Natural killer cell (primary cell): ENCODE measurements around the gene NAPB. TPM values are rescaled to one million over a fixed set of nuclear protein-coding genes. Genes with fewer than 3 reads are reported as not detected.

Experiments used
- ATAC-seq, 3 donors: fragments of 150-1000 bp in 2 of 3; fragments of 200-7000 bp in 1 of 3; cut with Tn5 transposase; 1 replicate in 1 of 3; 2 replicates in 2 of 3; pipeline ENCODE4 v1.10.0; 2021; ENCODE audit warnings: mild to moderate bottlenecking in 2 of 3, moderate library complexity in 2 of 3
- DNase-seq, 2 donors: peaks; one replicate each; pipeline versions ENCODE4 v3.0.0 to v3.0.0-alpha.2; 2013 to 2021; ENCODE audit warnings: mixed read lengths in 1 of 2
- H3K27ac ChIP-seq: one replicate; pipeline ENCODE4 v1.5.1; 2013; ENCODE audit warnings: mild to moderate bottlenecking, low read length
- H3K27me3 ChIP-seq: one replicate; pipeline ENCODE4 v1.6.1; 2013; ENCODE audit warnings: low read length; ENCODE audit not compliant: control insufficient read depth, insufficient read depth
- H3K36me3 ChIP-seq: one replicate; pipeline ENCODE4 v1.6.1; 2013; ENCODE audit warnings: low read length; ENCODE audit not compliant: control insufficient read depth, insufficient read depth
- H3K4me1 ChIP-seq: one replicate; pipeline ENCODE4 v1.6.1; 2013; ENCODE audit warnings: low read length; ENCODE audit not compliant: control insufficient read depth, insufficient read depth
- H3K4me3 ChIP-seq: one replicate; pipeline ENCODE4 v1.5.1; 2013; ENCODE audit warnings: low read length
- H3K9me3 ChIP-seq: one replicate; pipeline ENCODE4 v1.6.1; 2013; ENCODE audit warnings: low read length; ENCODE audit not compliant: control insufficient read depth, insufficient read depth
- H3K27ac Mint-ChIP-seq, 2 donors: one replicate each; pipeline ENCODE4 v1.8.0; 2022; ENCODE audit warnings: mild to moderate bottlenecking in 2 of 2, mixed read lengths in 2 of 2, moderate library complexity in 1 of 2
- H3K27me3 Mint-ChIP-seq, 2 donors: one replicate each; pipeline ENCODE4 v1.8.0; 2022; ENCODE audit warnings: low read depth in 2 of 2, mixed read lengths in 2 of 2
- H3K36me3 Mint-ChIP-seq: one replicate; pipeline ENCODE4 v1.8.0; 2022; ENCODE audit warnings: mixed read lengths
- H3K4me1 Mint-ChIP-seq, 2 donors: one replicate each; pipeline ENCODE4 v1.8.0; 2022; ENCODE audit warnings: mixed read lengths in 2 of 2
- H3K4me3 Mint-ChIP-seq: one replicate; pipeline ENCODE4 v1.8.0; 2022; ENCODE audit warnings: mild to moderate bottlenecking, moderate library complexity, mixed read lengths
- H3K9me3 Mint-ChIP-seq, 2 donors: one replicate each; pipeline ENCODE4 v1.8.0; 2022; ENCODE audit warnings: mixed read lengths in 2 of 2
- WGBS: methylation state at CpG from one replicate; pipeline ENCODE4 v1.1.7; 2013; ENCODE audit warnings: missing lambda C conversion rate; ENCODE audit not compliant: insufficient coverage; 5-methylcytosine and 5-hydroxymethylcytosine counted together
- intact Hi-C: fragments of 100-400 bp; cut with micrococcal nuclease; formaldehyde crosslinking; loops from one replicate; pipeline ENCODE4 v1.14.2; 2022
- total RNA-seq, 4 donors: library from RNA; stranded (reverse); fragments of 120-200 nt in 1 of 4; gene quantifications; one replicate each; pipeline versions ENCODE4 v1.2.3 to v1.2.4, GENCODE V29; 2013 to 2022
- TF ChIP-seq, protein P1 (sequence below): fragments of 200-600 bp; IDR thresholded peaks from one replicate; pipeline ENCODE4 v1.8.0; 2022; ENCODE audit warnings: antibody characterized with exemption

Gene NAPB
- total RNA-seq, 3 donors from 2014 or later (not counting 1 experiment from before 2014, with no cell fraction given): 22.8 to 23.9 (median 22.9) TPM

DNA sequence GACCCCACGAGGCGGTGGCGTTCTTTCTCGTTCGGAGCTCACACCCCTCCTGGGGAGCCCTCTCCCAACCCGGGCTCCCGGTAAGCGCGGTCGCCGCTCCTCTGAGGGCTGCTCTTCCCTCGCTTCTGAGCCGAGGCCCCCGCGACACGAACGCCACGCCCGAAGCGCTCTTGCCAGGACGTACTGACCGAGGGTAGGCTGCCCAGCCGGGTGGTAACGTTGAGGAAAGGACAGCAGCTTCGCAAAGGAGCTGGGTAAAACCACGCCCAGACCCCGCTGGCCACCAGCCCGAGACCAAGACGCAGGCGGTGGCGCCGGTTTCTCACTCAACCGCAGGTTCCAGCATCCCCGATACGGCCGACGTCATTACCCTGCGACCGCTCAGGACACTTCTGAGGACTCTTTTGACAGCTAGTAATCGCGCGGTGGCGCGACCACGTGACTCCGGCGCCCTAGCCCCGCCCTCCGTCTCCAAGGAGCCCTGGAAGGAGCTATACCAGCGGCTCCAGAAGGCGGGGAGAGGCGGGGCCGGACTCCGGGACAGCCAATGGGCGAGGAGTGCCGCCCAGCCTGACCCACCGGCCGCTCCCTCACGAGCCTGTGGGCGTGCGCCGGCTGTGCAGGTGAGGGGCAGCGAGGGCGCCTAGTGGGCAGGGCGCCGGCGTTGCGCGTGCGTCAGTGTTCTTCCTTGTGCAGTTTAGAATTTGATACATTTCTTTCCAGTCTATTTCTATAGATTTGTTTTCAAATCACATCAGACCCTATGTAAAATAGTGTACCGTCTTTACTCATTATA is 63.3 kb downstream of the NAPB start:
- peak; percentile 65 to 81 (median 70) for ATAC-seq
- under 1% methylated on average over 71 of the region's 71 CpGs for WGBS

DNA sequence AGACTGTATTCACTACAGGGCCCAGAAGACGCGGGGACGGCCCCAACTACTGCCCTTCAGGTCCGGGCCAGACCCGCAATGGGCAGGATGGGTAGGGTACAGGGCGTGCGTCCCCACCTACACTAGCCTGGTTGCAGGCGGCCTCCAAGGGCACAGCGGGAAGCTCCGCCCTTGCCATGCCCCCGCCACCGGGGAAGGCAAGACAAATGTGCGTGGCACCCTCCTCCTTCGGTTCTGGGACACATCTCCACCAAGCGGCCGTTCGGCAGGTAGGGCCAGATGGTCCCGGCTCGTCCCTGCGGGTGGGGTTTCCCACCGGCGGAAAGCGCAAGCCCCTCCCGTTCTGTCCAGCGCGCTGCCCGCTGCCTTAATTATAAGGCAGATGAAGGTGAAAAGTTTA is 65.1 kb downstream of the NAPB start:
- intact Hi-C loops: no loop called here
- TF ChIP-seq, protein P1, sequence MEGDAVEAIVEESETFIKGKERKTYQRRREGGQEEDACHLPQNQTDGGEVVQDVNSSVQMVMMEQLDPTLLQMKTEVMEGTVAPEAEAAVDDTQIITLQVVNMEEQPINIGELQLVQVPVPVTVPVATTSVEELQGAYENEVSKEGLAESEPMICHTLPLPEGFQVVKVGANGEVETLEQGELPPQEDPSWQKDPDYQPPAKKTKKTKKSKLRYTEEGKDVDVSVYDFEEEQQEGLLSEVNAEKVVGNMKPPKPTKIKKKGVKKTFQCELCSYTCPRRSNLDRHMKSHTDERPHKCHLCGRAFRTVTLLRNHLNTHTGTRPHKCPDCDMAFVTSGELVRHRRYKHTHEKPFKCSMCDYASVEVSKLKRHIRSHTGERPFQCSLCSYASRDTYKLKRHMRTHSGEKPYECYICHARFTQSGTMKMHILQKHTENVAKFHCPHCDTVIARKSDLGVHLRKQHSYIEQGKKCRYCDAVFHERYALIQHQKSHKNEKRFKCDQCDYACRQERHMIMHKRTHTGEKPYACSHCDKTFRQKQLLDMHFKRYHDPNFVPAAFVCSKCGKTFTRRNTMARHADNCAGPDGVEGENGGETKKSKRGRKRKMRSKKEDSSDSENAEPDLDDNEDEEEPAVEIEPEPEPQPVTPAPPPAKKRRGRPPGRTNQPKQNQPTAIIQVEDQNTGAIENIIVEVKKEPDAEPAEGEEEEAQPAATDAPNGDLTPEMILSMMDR: no peak
- Histone ChIP-seq H3K27me3 (no peaks in the 10 kb centered on the region), H3K27ac (no peak overlapping the region), H3K36me3 (peaks cover 12% of the 10 kb centered on the region), H3K4me1 (peaks cover 30% of the 10 kb centered on the region), H3K4me3 (no peak overlapping the region), H3K9me3 (no peaks in the 10 kb centered on the region)
- no peaks in the 10 kb centered on the region for H3K36me3 Mint-ChIP-seq
- H3K4me3 Mint-ChIP-seq: no peak overlapping the region
- 96% methylated on average over 27 of the region's 27 CpGs for WGBS
- H3K27ac Mint-ChIP-seq: peak overlapping the region; percentile 51 to 64
- DNase-seq (no peak), ATAC-seq (no peak)
- no peaks in the 10 kb centered on the region for H3K9me3 Mint-ChIP-seq
- H3K27me3 Mint-ChIP-seq: no peaks in the 10 kb centered on the region
- H3K4me1 Mint-ChIP-seq: peaks cover 26 to 36% of the 10 kb centered on the region in 2 donors

More for the DNA sequence above, 63.3 kb downstream of the NAPB start:
- peak overlapping the region; percentile 85 for H3K27ac ChIP-seq
- H3K27me3 ChIP-seq: no peaks in the 10 kb centered on the region
- intact Hi-C loops: loop anchor here (1.0 kb wide), 2 partner anchors 8 to 63 kb away; partner anchors contain the start of genes NAPB and NXT1
- Mint-ChIP-seq H3K27me3 (no peaks in the 10 kb centered on the region), H3K4me1 (peaks cover 23 to 36% of the 10 kb centered on the region in 2 donors), H3K9me3 (no peaks in the 10 kb centered on the region), H3K36me3 (no peaks in the 10 kb centered on the region), H3K27ac (peak overlapping the region; percentile 97 to 99), H3K4me3 (peak overlapping the region; percentile 97)
- TF ChIP-seq, protein P1: no peak
- peaks cover 27% of the 10 kb centered on the region for H3K4me1 ChIP-seq
- H3K36me3 ChIP-seq: peaks cover 12% of the 10 kb centered on the region
- no peaks in the 10 kb centered on the region for H3K9me3 ChIP-seq
- peak; percentile 99 for DNase-seq
- H3K4me3 ChIP-seq: peak overlapping the region; percentile 56

DNA sequence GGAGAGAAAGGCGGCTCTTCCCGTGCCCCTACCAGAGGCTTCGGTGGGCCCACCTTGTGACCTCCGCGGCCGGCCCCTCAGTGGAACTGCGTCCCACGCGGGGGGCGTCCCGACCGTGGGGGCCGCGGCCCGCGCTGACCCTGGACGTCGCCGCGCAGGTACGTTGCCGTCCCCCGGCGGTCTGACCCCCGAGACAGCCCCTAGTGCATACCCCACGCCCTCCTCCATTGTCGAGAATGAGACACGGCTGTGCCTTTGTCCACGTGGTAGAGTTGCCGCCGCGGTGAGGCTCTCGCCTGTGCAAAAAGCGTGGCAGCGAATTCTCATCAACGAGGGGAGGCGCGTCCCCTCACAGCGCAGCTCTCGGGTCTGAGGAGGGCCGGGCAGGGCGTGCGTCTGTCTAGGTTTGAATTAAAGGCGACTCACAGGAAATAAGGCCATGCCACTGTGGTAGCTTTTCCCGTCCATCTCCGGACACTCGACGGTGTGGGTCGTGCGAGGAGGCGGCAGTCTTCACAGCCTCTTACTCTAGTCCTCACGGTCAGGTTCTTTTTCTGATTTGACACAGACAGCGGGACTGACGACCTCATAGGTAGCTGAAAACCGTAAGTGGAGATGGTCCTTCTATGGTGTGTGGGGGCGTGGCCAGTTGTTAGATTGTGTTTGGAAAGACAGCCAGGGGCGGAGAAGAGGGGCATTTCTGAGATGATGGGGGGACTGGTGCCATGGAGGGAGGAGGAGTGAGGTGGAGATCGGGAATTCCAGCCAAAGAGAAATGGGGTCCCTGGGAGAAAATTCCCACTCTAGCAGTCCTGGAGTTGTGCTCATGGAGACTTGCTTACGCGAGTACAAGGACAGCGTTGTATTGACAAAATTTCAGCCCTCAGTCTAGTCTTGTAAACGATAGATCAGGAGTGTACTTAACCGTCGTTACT is 70.1 kb downstream of the NAPB start:
- Histone ChIP-seq H3K4me3 (peak overlapping the region; percentile 59), H3K4me1 (peaks cover 19% of the 10 kb centered on the region), H3K27me3 (no peaks in the 10 kb centered on the region), H3K27ac (peak overlapping the region; percentile 98), H3K36me3 (peaks cover 12% of the 10 kb centered on the region), H3K9me3 (no peaks in the 10 kb centered on the region)
- Mint-ChIP-seq H3K9me3 (no peaks in the 10 kb centered on the region), H3K36me3 (no peaks in the 10 kb centered on the region), H3K4me1 (peaks cover 26% of the 10 kb centered on the region in 2 donors), H3K4me3 (peak overlapping the region; percentile 98), H3K27ac (peak overlapping the region; percentile 100), H3K27me3 (no peaks in the 10 kb centered on the region)
- intact Hi-C loops: loop anchor here (1.0 to 2.0 kb wide), 4 partner anchors 7 to 106 kb away; partner anchors contain the start of genes GZF1 and NAPB
- peak in 1 of 2 donors; percentile 84 for DNase-seq
- TF ChIP-seq, protein P1: no peak
- 2% methylated on average over 62 of the region's 64 CpGs for WGBS
- ATAC-seq: peak; percentile 32 to 59 (median 33)
